PC-9 (cell line): Measurements from ENCODE around the gene RBMX2. TPM values are rescaled to one million over a fixed set of nuclear protein-coding genes. Genes with fewer than 3 reads are reported as not detected.

Experiments used
- BruUV-seq: library from RNA; stranded (reverse); fragments of 400-500 nt; replicated peaks from 2 replicates; lab custom pipeline; 2021; lab: Mats Ljungman, UMichigan
- CTCF ChIA-PET: fragments of 300-600 bp; sonication (Branson Sonifier 250); formaldehyde crosslinking; loops from one replicate; lab custom pipeline; 2022; ENCODE audit warnings: antibody characterized with exemption; lab: Charles Lee
- POLR2A ChIA-PET: fragments of 300-600 bp; sonication (Branson Sonifier 250); formaldehyde crosslinking; loops from one replicate; lab custom pipeline; 2022; ENCODE audit warnings: antibody characterized with exemption; ENCODE audit not compliant: unreplicated experiment; lab: Charles Lee
- DNase-seq, 2 experiments: peaks; one replicate each; pipeline versions ENCODE4 v3.0.0 to v3.0.0-alpha.2; 2015 to 2022; ENCODE audit warnings: mixed read lengths in 1 of 2
- H2AFZ ChIP-seq: fragments of 200-600 bp; sonication (generic); 2 replicates; pipeline ENCODE4 v1.8.1; 2017; ENCODE audit warnings: antibody characterized with exemption
- H3F3A ChIP-seq: fragments of 200-600 bp; sonication (generic); 2 replicates; pipeline ENCODE4 v1.8.1; 2017; ENCODE audit warnings: antibody characterized with exemption, mild to moderate bottlenecking, low read depth; ENCODE audit not compliant: insufficient read depth
- H3K27ac ChIP-seq: fragments of 200-600 bp; sonication (generic); 2 replicates; pipeline ENCODE4 v1.6.1; 2016; ENCODE audit warnings: mixed run types
- H3K27me3 ChIP-seq: fragments of 200-600 bp; sonication (generic); 2 replicates; pipeline ENCODE4 v1.6.1; 2016; ENCODE audit warnings: low read depth, mixed run types; ENCODE audit not compliant: insufficient read depth
- H3K36me3 ChIP-seq: fragments of 200-600 bp; sonication (generic); 2 replicates; pipeline ENCODE4 v1.6.1; 2016; ENCODE audit warnings: low read depth, mixed run types
- H3K4me1 ChIP-seq: fragments of 200-600 bp; sonication (generic); replicated peaks from 2 replicates; pipeline ENCODE4 v1.6.1; 2016; ENCODE audit warnings: mixed run types; ENCODE audit not compliant: insufficient read depth
- H3K4me2 ChIP-seq: fragments of 200-600 bp; sonication (generic); 2 replicates; pipeline ENCODE4 v1.6.1; 2017; ENCODE audit warnings: mixed run types
- H3K4me3 ChIP-seq: fragments of 200-600 bp; sonication (generic); 2 replicates; pipeline ENCODE4 v1.6.1; 2016; ENCODE audit warnings: mixed run types
- H3K79me2 ChIP-seq: fragments of 200-600 bp; sonication (generic); 2 replicates; pipeline ENCODE4 v1.6.1; 2017; ENCODE audit warnings: low read depth, mixed run types
- H3K9me2 ChIP-seq: fragments of 200-600 bp; sonication (generic); 2 replicates; pipeline ENCODE4 v1.8.1; 2017; ENCODE audit warnings: mild to moderate bottlenecking; ENCODE audit not compliant: insufficient read depth
- H3K9me3 ChIP-seq: fragments of 200-600 bp; sonication (generic); 2 replicates; pipeline ENCODE4 v1.8.1; 2016; ENCODE audit warnings: low read depth; ENCODE audit not compliant: insufficient read depth
- H4K20me1 ChIP-seq: fragments of 200-600 bp; sonication (generic); 2 replicates; pipeline ENCODE4 v1.8.1; 2017; ENCODE audit not compliant: insufficient read depth
- EZH2 ChIP-seq: fragments of 200-600 bp; sonication (generic); IDR thresholded peaks from 2 replicates; pipeline ENCODE4 v1.8.0; 2017; ENCODE audit warnings: antibody characterized with exemption, low read depth
- intact Hi-C: fragments of 100-400 bp; cut with micrococcal nuclease; formaldehyde crosslinking; loops from one replicate; pipeline ENCODE4 v1.10.0; 2022; ENCODE audit not compliant: unreplicated experiment
- total RNA-seq: library from RNA; stranded (reverse); gene quantifications from 2 replicates; pipeline ENCODE4 v1.2.3, GENCODE V29; 2021
- TF ChIP-seq, protein P1 (sequence below): fragments of 200-600 bp; sonication (generic); conservative IDR thresholded peaks from 2 replicates; pipeline ENCODE4 v1.6.1; 2017; ENCODE audit warnings: mixed run types, antibody characterized with exemption, mild to moderate bottlenecking, moderate library complexity

The RBMX2 gene
- total RNA-seq, 1 experiment from 2014 or later, result 53.6 TPM

DNA sequence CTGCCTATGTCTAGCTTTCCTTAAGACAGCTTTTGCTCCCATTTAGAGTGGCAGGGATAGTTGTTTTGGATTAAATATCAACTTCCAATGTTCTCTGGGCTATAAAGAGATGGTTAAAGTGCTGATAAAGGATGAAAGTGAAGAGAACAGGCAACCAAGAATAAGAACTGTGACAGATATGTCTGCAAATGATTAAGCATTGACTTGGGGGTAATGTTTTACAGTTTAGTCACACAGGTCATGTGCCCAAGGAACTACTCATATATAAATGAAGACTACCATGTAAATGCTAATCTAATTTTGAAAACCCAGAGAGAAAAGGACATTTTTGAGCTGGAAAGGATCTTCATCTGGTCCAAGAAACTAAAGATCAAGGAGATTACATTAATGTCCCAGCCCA, 42.1 kb downstream of the RBMX2 start:
- Histone ChIP-seq H3K9me3 (no peaks in the 10 kb centered on the region), H3K4me2 (no peak overlapping the region), H3K27me3 (peaks cover 18% of the 10 kb centered on the region), H2AFZ (no peak overlapping the region), H3K4me3 (no peak overlapping the region), H4K20me1 (no peaks in the 10 kb centered on the region), H3F3A (no peaks in the 10 kb centered on the region), H3K4me1 (no peaks in the 10 kb centered on the region), H3K36me3 (no peaks in the 10 kb centered on the region), H3K9me2 (no peaks in the 10 kb centered on the region), H3K79me2 (no peaks in the 10 kb centered on the region), H3K27ac (no peak overlapping the region)
- ChIA-PET CTCF (no interaction called here), POLR2A (no interaction called here)
- BruUV-seq, result no TSS peak
- no peak for DNase-seq
- intact Hi-C loops, result no loop called here
- TF ChIP-seq, protein P1, sequence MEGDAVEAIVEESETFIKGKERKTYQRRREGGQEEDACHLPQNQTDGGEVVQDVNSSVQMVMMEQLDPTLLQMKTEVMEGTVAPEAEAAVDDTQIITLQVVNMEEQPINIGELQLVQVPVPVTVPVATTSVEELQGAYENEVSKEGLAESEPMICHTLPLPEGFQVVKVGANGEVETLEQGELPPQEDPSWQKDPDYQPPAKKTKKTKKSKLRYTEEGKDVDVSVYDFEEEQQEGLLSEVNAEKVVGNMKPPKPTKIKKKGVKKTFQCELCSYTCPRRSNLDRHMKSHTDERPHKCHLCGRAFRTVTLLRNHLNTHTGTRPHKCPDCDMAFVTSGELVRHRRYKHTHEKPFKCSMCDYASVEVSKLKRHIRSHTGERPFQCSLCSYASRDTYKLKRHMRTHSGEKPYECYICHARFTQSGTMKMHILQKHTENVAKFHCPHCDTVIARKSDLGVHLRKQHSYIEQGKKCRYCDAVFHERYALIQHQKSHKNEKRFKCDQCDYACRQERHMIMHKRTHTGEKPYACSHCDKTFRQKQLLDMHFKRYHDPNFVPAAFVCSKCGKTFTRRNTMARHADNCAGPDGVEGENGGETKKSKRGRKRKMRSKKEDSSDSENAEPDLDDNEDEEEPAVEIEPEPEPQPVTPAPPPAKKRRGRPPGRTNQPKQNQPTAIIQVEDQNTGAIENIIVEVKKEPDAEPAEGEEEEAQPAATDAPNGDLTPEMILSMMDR, result no peak
- TF ChIP-seq EZH2, result no peak

DNA sequence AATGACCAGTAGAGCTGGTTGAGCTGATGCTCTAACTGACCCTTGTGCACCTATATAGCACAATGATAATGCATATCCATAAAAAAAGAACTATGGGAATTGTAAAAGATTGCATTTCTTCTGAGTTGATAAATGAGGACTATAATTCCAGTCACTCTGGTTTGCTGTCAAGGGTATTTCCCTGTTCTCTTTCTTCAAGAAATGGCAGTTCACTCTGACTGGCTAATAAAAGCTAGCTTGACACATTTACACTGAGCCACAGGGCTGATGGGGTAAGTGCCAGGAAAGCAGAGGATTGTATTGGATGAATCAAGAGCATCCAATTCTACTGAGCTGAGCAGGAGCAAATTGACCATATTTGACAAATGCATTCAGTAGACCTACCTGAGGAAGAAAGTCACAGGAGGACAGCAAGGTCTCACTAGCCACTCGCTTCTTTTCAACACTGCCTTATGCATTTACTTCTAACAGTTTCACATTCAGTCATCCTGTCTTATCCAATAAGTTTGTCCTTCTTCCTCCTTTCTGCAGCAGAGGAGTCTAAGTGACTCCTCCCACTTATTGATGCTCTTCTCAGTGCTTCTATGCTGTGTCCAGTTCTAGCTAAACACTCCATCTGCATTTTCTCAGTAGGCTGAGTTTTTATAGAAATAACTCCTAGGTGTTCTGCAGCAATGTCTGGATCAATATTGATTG, 43.0 kb downstream of the RBMX2 start:
- TF ChIP-seq EZH2, result no peak
- TF ChIP-seq, protein P1, result no peak
- intact Hi-C loops, result no loop called here
- Histone ChIP-seq H3K27ac (no peak overlapping the region), H3K36me3 (no peaks in the 10 kb centered on the region), H3K9me2 (no peaks in the 10 kb centered on the region), H3K79me2 (no peaks in the 10 kb centered on the region), H3K4me2 (no peak overlapping the region), H4K20me1 (no peaks in the 10 kb centered on the region), H3F3A (no peaks in the 10 kb centered on the region), H3K4me1 (no peaks in the 10 kb centered on the region), H2AFZ (no peak overlapping the region), H3K4me3 (no peak overlapping the region), H3K27me3 (peaks cover 13% of the 10 kb centered on the region), H3K9me3 (no peaks in the 10 kb centered on the region)
- no peak for DNase-seq
- no TSS peak for BruUV-seq
- POLR2A ChIA-PET, result no interaction called here
- CTCF ChIA-PET, result interaction anchor here (0.6 kb wide), 2 partner anchors 43 to 852 kb away, joined by 3 to 4 read pairs; partner anchors contain the start of gene RBMX2

DNA sequence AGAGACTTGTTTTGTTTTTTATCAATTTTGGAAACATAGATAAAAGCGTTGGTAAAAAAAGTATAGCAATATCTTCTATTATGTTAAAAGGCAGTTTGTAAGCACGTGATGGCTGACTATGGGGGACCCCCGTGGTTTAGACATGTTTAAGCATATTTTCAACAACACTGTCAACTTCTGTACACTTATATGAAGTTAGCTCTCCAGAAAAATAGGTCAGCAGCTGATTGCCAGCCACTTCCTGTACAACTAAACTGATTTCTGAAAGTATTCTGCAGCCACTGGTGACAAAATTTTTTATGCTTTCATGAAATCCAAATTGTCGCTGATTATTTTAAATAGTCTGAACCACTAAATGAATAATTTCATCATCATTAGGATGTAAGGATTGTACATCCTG, 45.2 kb downstream of the RBMX2 start:
- Histone ChIP-seq H2AFZ (no peak overlapping the region), H3K9me3 (no peaks in the 10 kb centered on the region), H3K4me1 (no peaks in the 10 kb centered on the region), H3K27me3 (peaks cover 8% of the 10 kb centered on the region), H3K27ac (no peak overlapping the region), H3K36me3 (no peaks in the 10 kb centered on the region), H3K4me3 (no peak overlapping the region), H3K79me2 (no peaks in the 10 kb centered on the region), H3F3A (no peaks in the 10 kb centered on the region), H3K9me2 (no peaks in the 10 kb centered on the region), H4K20me1 (no peaks in the 10 kb centered on the region), H3K4me2 (no peak overlapping the region)
- BruUV-seq, result no TSS peak
- ChIA-PET CTCF (no interaction called here), POLR2A (no interaction called here)
- TF ChIP-seq, protein P1, result no peak
- no peak for TF ChIP-seq EZH2
- intact Hi-C loops, result no loop called here
- no peak for DNase-seq

Other genes with a start within 250 kb of the RBMX2 start
- gene AIFM1, start 236.1 kb upstream of the RBMX2 start, total RNA-seq, result 70.1 and 83.3 TPM in 2 replicates
- gene RAB33A, start 230.0 kb upstream of the RBMX2 start, total RNA-seq, result 0.57 and 0.95 TPM in 2 replicates
- gene ZNF280C, start 133.1 kb upstream of the RBMX2 start, total RNA-seq, result 5.8 and 7.8 TPM in 2 replicates
- gene SLC25A14, start 62.1 kb upstream of the RBMX2 start, total RNA-seq, result 28.2 and 30.4 TPM in 2 replicates
- not detected in 2 replicates for gene GPR119, start 16.3 kb upstream of the RBMX2 start, total RNA-seq